GM12892 (cell line): ENCODE measurements around the gene LENEP.

Source experiments
- POLR2A ChIP-seq: IDR thresholded peaks from 2 replicates; pipeline ENCODE4 v1.6.1; 2011; ENCODE audit warnings: low read depth, low read length, control low read depth
- POLR2AphosphoS5 ChIP-seq: IDR thresholded peaks from 2 replicates; pipeline ENCODE4 v1.6.1; 2011; ENCODE audit warnings: low read depth, low read length, control low read depth

GRCh38 chr1:154974102-154974807, 19.1 kb upstream of the LENEP start, which contains the start of gene CKS1B:
- TF ChIP-seq POLR2A: peak; percentile 78; the same call in 1 of the 2 replicates
- peak; percentile 84 for TF ChIP-seq POLR2AphosphoS5
